NB4 (cell line): Measurements from ENCODE around the gene RPL12.

ENCODE experiments used
- CTCF ChIP-seq: IDR thresholded peaks from one replicate; pipeline ENCODE4 v1.5.1; 2012; ENCODE audit warnings: low read depth, low read length
- MYC ChIP-seq: IDR thresholded peaks from 2 replicates; pipeline ENCODE4 v1.6.1; 2011; ENCODE audit warnings: low read depth, low read length
- POLR2A ChIP-seq: IDR thresholded peaks from 2 replicates; pipeline ENCODE4 v1.6.1; 2011; ENCODE audit warnings: mild to moderate bottlenecking; ENCODE audit not compliant: insufficient read length; ENCODE audit errors: extremely low read depth

- TF ChIP-seq CTCF (no peak), POLR2A (no peak), MYC (no peak)
Observed at GRCh38 chr9:127403507-127404192, 47.6 kb downstream of the RPL12 start.
